Nasal cavity respiratory epithelium epithelial cell of viscerocranial mucosa (primary cell): Measurements from ENCODE around the gene RABL2A. TPM values are rescaled to one million over a fixed set of nuclear protein-coding genes. Genes with fewer than 3 reads are reported as not detected.

ENCODE experiments used
- total RNA-seq: library from RNA; depleted of rRNA; stranded (reverse); fragments of >200 nt; gene quantifications from 2 replicates; pipeline ENCODE4 v1.2.3, GENCODE V29; 2014

Gene RABL2A
- total RNA-seq, result 4.1 and 12.0 TPM in 2 replicates

DNA sequence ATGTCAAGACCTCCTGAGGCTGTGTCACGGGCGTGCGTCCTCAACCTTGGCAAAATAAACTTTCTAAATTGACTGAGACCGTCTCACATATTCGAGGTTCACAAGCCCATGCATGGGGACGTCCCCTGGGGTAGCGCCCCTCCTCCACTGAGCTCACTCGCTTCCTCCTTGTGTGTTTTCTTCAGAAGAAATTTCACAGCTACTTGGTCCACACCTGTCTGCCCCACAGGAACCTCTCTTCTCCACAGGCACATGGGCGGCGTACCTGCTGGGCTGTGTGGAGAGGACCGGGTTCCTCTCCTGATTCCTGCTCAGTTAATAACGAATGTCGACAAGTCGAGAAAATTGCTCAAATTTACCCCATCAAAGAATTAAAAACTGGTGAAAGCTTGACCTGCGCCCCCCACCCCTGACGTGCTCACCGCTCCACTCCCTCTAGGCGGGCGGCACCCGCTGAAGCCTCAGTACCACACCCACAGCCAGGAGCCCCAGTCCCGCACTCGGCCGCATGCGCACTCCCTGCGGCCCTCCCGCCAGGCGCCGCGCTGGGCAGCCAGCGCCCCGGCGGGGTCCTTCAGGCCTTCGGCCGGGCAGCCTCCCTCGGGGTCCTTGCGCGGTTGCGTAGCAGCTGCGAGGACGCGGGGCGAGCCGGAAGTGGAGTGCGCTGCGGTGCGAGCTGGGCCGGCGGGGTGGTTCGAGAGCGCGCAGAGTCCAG is at the start of gene RABL2A:
TSS of gene RABL2A (plus strand) at position 651 of the 715 bp plus-strand sequence. CDS start 1,341 bp downstream, outside the sequence.

Other genes with a start within 250 kb of the RABL2A start
- 30.4 and 45.9 TPM in 2 replicates for gene ZNG1B, start 189.6 kb upstream of the RABL2A start, total RNA-seq
- gene FOXD4L1, start 128.6 kb upstream of the RABL2A start, total RNA-seq, result under 0.01 and 0.21 TPM in 2 replicates
- 129 and 165 TPM in 2 replicates for gene SLC35F5, start 129.4 kb downstream of the RABL2A start, total RNA-seq